Mesothelial cell of epicardium (in vitro differentiated cells): Measurements from ENCODE around the gene AP3B1. TPM values are rescaled to one million over a fixed set of nuclear protein-coding genes. Genes with fewer than 3 reads are reported as not detected.

Source experiments
- DNase-seq, 2 experiments: peaks; one replicate each; pipeline ENCODE4 v3.0.0; 2021; ENCODE audit warnings: low spot score in 2 of 2; ENCODE audit not compliant: unreplicated experiment in 2 of 2
- H3K27ac Mint-ChIP-seq: 2 replicates; pipeline ENCODE4 v1.8.0; 2021; ENCODE audit warnings: mixed read lengths
- H3K27me3 Mint-ChIP-seq: 2 replicates; pipeline ENCODE4 v1.8.0; 2021; ENCODE audit warnings: low read depth, mixed read lengths
- H3K36me3 Mint-ChIP-seq: 2 replicates; pipeline ENCODE4 v1.8.0; 2021; ENCODE audit warnings: mixed read lengths
- H3K4me1 Mint-ChIP-seq: 2 replicates; pipeline ENCODE4 v1.8.0; 2021; ENCODE audit warnings: mixed read lengths
- H3K4me3 Mint-ChIP-seq: 2 replicates; pipeline ENCODE4 v1.8.0; 2021; ENCODE audit warnings: mild to moderate bottlenecking, moderate library complexity, mixed read lengths
- H3K9me3 Mint-ChIP-seq: 2 replicates; pipeline ENCODE4 v1.8.0; 2021; ENCODE audit warnings: mixed read lengths
- CTCF ChIP-seq: fragments of 200-600 bp; sonication (generic); IDR thresholded peaks from one replicate; pipeline ENCODE4 v1.5.0; 2021; ENCODE audit warnings: antibody characterized with exemption; ENCODE audit not compliant: unreplicated experiment
- total RNA-seq: library from RNA; stranded (reverse); gene quantifications from 3 replicates; pipeline ENCODE4 v1.2.1, GENCODE V29; 2021

Gene AP3B1
- total RNA-seq, 1 donor from 2014 or later, result 50.6 TPM

GRCh38 chr5:78064941-78065472, 229.5 kb downstream of the AP3B1 start:
- Mint-ChIP-seq H3K9me3 (peaks cover 38% of the 10 kb centered on the region), H3K27ac (no peak overlapping the region), H3K27me3 (no peaks in the 10 kb centered on the region), H3K4me3 (no peak overlapping the region), H3K4me1 (peaks cover 5% of the 10 kb centered on the region), H3K36me3 (peaks cover 35% of the 10 kb centered on the region)
- DNase-seq, result no peak
- TF ChIP-seq CTCF, result no peak

GRCh38 chr5:78063495-78063894, 231.0 kb downstream of the AP3B1 start:
- H3K27ac Mint-ChIP-seq, result no peak overlapping the region
- no peak overlapping the region for H3K4me3 Mint-ChIP-seq
- H3K27me3 Mint-ChIP-seq, result no peaks in the 10 kb centered on the region
- peaks cover 5% of the 10 kb centered on the region for H3K4me1 Mint-ChIP-seq
- H3K9me3 Mint-ChIP-seq, result peaks cover 23% of the 10 kb centered on the region
- peaks cover 22% of the 10 kb centered on the region for H3K36me3 Mint-ChIP-seq
- TF ChIP-seq CTCF, result no peak
- DNase-seq, result no peak

- DNase-seq, result no peak
- H3K4me1 Mint-ChIP-seq, result peaks cover 5% of the 10 kb centered on the region
- no peaks in the 10 kb centered on the region for H3K27me3 Mint-ChIP-seq
- peaks cover 15% of the 10 kb centered on the region for H3K9me3 Mint-ChIP-seq
- H3K4me3 Mint-ChIP-seq, result no peak overlapping the region
- H3K36me3 Mint-ChIP-seq, result peaks cover 15% of the 10 kb centered on the region
- H3K27ac Mint-ChIP-seq, result no peak overlapping the region
- no peak for TF ChIP-seq CTCF
These were observed 231.9 kb downstream of the AP3B1 start for GRCh38 chr5:78062645-78063044.

- no peak for TF ChIP-seq CTCF
- no peaks in the 10 kb centered on the region for H3K36me3 Mint-ChIP-seq
- no peak overlapping the region for H3K4me3 Mint-ChIP-seq
- no peaks in the 10 kb centered on the region for H3K4me1 Mint-ChIP-seq
- no peak overlapping the region for H3K27ac Mint-ChIP-seq
- no peaks in the 10 kb centered on the region for H3K27me3 Mint-ChIP-seq
- no peak for DNase-seq
- H3K9me3 Mint-ChIP-seq, result no peaks in the 10 kb centered on the region
These were observed 234.1 kb downstream of the AP3B1 start for GRCh38 chr5:78060421-78060820.

- no peak overlapping the region for H3K4me3 Mint-ChIP-seq
- H3K36me3 Mint-ChIP-seq, result no peaks in the 10 kb centered on the region
- no peaks in the 10 kb centered on the region for H3K27me3 Mint-ChIP-seq
- no peak for TF ChIP-seq CTCF
- no peak for DNase-seq
- H3K4me1 Mint-ChIP-seq, result no peaks in the 10 kb centered on the region
- no peaks in the 10 kb centered on the region for H3K9me3 Mint-ChIP-seq
- no peak overlapping the region for H3K27ac Mint-ChIP-seq
These were observed 235.9 kb downstream of the AP3B1 start for GRCh38 chr5:78058625-78059024.
